Neural cell (in vitro differentiated cells): Measurements from ENCODE around the gene PEAK1. TPM values are rescaled to one million over a fixed set of nuclear protein-coding genes. Genes with fewer than 3 reads are reported as not detected.

Experiments
- H2AFZ ChIP-seq: fragments of 200-600, 300-800 bp; sonication (generic), shearing (Covaris generic); 2 replicates; pipeline ENCODE4 v1.6.0; 2014; ENCODE audit warnings: low read depth, mild to moderate bottlenecking, antibody characterized with exemption, low read length, moderate library complexity
- H3F3A ChIP-seq: fragments of 200-600 bp; shearing (Covaris generic); 2 replicates; pipeline ENCODE4 v1.6.1; 2016; ENCODE audit warnings: mild to moderate bottlenecking, moderate library complexity, mixed read lengths, antibody characterized with exemption, low read length; ENCODE audit not compliant: insufficient read depth, poor library complexity, severe bottlenecking
- H3K27ac ChIP-seq: fragments of 200-600, 300-800 bp; sonication (generic), shearing (Covaris generic); 2 replicates; pipeline ENCODE4 v1.5.1; 2014; ENCODE audit warnings: mild to moderate bottlenecking, low read length, moderate library complexity
- H3K27me3 ChIP-seq: fragments of 300-800, 200-600 bp; sonication (generic), shearing (Covaris generic); 2 replicates; pipeline ENCODE4 v1.6.0; 2014; ENCODE audit warnings: mild to moderate bottlenecking, low read depth, low read length, moderate library complexity; ENCODE audit not compliant: insufficient read depth
- H3K36me3 ChIP-seq: fragments of 300-800, 200-600 bp; sonication (generic), shearing (Covaris generic); 2 replicates; pipeline ENCODE4 v1.5.1; 2014; ENCODE audit warnings: mild to moderate bottlenecking, antibody characterized with exemption, low read length, moderate library complexity; ENCODE audit not compliant: insufficient read depth
- H3K4me2 ChIP-seq: fragments of 300-800, 200-600 bp; sonication (generic), shearing (Covaris generic); 2 replicates; pipeline ENCODE4 v1.6.0; 2014; ENCODE audit warnings: mild to moderate bottlenecking, low read length
- H3K4me3 ChIP-seq: fragments of 300-800, 200-600 bp; sonication (generic), shearing (Covaris generic); 2 replicates; pipeline ENCODE4 v1.5.1; 2014; ENCODE audit warnings: mild to moderate bottlenecking, low read length, moderate library complexity
- H3K79me2 ChIP-seq: fragments of 200-600 bp; shearing (Covaris generic); replicated peaks from 2 replicates; pipeline ENCODE4 v1.6.0; 2014; ENCODE audit warnings: mild to moderate bottlenecking, low read length, moderate library complexity; ENCODE audit not compliant: insufficient read depth
- H3K9ac ChIP-seq: fragments of 300-800, 200-600 bp; sonication (generic), shearing (Covaris generic); 2 replicates; pipeline ENCODE4 v1.6.1; 2016; ENCODE audit warnings: mild to moderate bottlenecking, low read length, mixed read lengths
- H3K9me2 ChIP-seq: fragments of 200-600 bp; shearing (Covaris generic); 2 replicates; pipeline ENCODE4 v1.6.1; 2016; ENCODE audit warnings: mild to moderate bottlenecking, low read length, mixed read lengths; ENCODE audit not compliant: insufficient read depth
- H3K9me3 ChIP-seq: fragments of 200-600, 300-800 bp; sonication (generic), shearing (Covaris generic); 2 replicates; pipeline ENCODE4 v1.6.1; 2016; ENCODE audit warnings: mild to moderate bottlenecking, mixed run types, low read length, moderate library complexity, mixed read lengths
- H4K20me1 ChIP-seq: fragments of 200-600 bp; shearing (Covaris generic); 2 replicates; pipeline ENCODE4 v1.6.1; 2016; ENCODE audit warnings: mild to moderate bottlenecking, mixed run types; ENCODE audit not compliant: insufficient read depth
- EP300 ChIP-seq: fragments of 450-650 bp; conservative IDR thresholded peaks from 2 replicates; pipeline ENCODE4 v1.6.1; 2014; ENCODE audit warnings: antibody characterized with exemption, mild to moderate bottlenecking, moderate library complexity; ENCODE audit not compliant: poor library complexity, severe bottlenecking
- EZH2 ChIP-seq: fragments of 200-600, 300-800 bp; shearing (Covaris generic), sonication (generic); IDR thresholded peaks from 2 replicates; pipeline ENCODE4 v1.6.1; 2014; ENCODE audit warnings: antibody characterized with exemption, low read length, borderline replicate concordance, mild to moderate bottlenecking; ENCODE audit not compliant: insufficient read depth, poor library complexity, severe bottlenecking
- MXI1 ChIP-seq: fragments of 450-650 bp; conservative IDR thresholded peaks from 2 replicates; pipeline ENCODE4 v1.6.1; 2014; ENCODE audit warnings: antibody characterized with exemption, mild to moderate bottlenecking; ENCODE audit not compliant: poor library complexity, severe bottlenecking
- POLR2AphosphoS5 ChIP-seq: IDR thresholded peaks from 2 replicates; pipeline ENCODE4 v1.6.1; 2012
- RAD21 ChIP-seq: fragments of 450-650 bp; conservative IDR thresholded peaks from 2 replicates; pipeline ENCODE4 v1.6.1; 2014; ENCODE audit warnings: antibody characterized with exemption, mild to moderate bottlenecking, moderate library complexity
- REST ChIP-seq: IDR thresholded peaks from 2 replicates; pipeline ENCODE4 v1.6.1; 2012; ENCODE audit warnings: borderline replicate concordance
- SMC3 ChIP-seq: fragments of 450-650 bp; conservative IDR thresholded peaks from 2 replicates; pipeline ENCODE4 v1.6.1; 2014; ENCODE audit warnings: antibody characterized with exemption, mild to moderate bottlenecking, moderate library complexity; ENCODE audit not compliant: poor library complexity
- TAF1 ChIP-seq: IDR thresholded peaks from 2 replicates; pipeline ENCODE4 v1.6.1; 2012; ENCODE audit warnings: low read depth
- polyA plus RNA-seq: library from polyadenylated mRNA; depleted of rRNA; stranded (reverse); fragments of >200 nt; gene quantifications from 2 replicates; pipeline ENCODE4 v1.2.3, GENCODE V29; 2014
- TF ChIP-seq, protein P1 (sequence below): fragments of 450-650 bp; IDR thresholded peaks from 2 replicates; pipeline ENCODE4 v1.5.1; 2014; ENCODE audit warnings: antibody characterized with exemption, mild to moderate bottlenecking, moderate library complexity; ENCODE audit not compliant: poor library complexity, severe bottlenecking

Gene PEAK1
- polyA plus RNA-seq, 1 donor from 2014 or later, result 5.8 TPM

- Histone ChIP-seq H3K9ac (no peak overlapping the region), H3K9me2 (no peaks in the 10 kb centered on the region), H3K9me3 (no peaks in the 10 kb centered on the region), H4K20me1 (no peaks in the 10 kb centered on the region), H3F3A (no peaks in the 10 kb centered on the region), H3K79me2 (peaks cover 23% of the 10 kb centered on the region), H3K36me3 (no peaks in the 10 kb centered on the region), H3K27ac (no peak overlapping the region), H3K4me2 (no peak overlapping the region), H2AFZ (no peak overlapping the region), H3K4me3 (no peak overlapping the region), H3K27me3 (no peaks in the 10 kb centered on the region)
- no peak for TF ChIP-seq REST
- TF ChIP-seq RAD21, result no peak
- TF ChIP-seq POLR2AphosphoS5, result no peak
- TF ChIP-seq EP300, result no peak
- no peak for TF ChIP-seq EZH2
- no peak for TF ChIP-seq MXI1
- TF ChIP-seq, protein P1, sequence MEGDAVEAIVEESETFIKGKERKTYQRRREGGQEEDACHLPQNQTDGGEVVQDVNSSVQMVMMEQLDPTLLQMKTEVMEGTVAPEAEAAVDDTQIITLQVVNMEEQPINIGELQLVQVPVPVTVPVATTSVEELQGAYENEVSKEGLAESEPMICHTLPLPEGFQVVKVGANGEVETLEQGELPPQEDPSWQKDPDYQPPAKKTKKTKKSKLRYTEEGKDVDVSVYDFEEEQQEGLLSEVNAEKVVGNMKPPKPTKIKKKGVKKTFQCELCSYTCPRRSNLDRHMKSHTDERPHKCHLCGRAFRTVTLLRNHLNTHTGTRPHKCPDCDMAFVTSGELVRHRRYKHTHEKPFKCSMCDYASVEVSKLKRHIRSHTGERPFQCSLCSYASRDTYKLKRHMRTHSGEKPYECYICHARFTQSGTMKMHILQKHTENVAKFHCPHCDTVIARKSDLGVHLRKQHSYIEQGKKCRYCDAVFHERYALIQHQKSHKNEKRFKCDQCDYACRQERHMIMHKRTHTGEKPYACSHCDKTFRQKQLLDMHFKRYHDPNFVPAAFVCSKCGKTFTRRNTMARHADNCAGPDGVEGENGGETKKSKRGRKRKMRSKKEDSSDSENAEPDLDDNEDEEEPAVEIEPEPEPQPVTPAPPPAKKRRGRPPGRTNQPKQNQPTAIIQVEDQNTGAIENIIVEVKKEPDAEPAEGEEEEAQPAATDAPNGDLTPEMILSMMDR, result no peak
- no peak for TF ChIP-seq TAF1
- TF ChIP-seq SMC3, result no peak
Observed at GRCh38 chr15:77437264-77437663, 17.4 kb upstream of the PEAK1 start.

- H4K20me1 ChIP-seq, result no peaks in the 10 kb centered on the region
- H3K4me3 ChIP-seq, result no peak overlapping the region
- TF ChIP-seq POLR2AphosphoS5 (no peak), EP300 (no peak), RAD21 (no peak), TAF1 (no peak), SMC3 (no peak), REST (no peak)
- H3K9me2 ChIP-seq, result no peaks in the 10 kb centered on the region
- H3F3A ChIP-seq, result no peaks in the 10 kb centered on the region
- no peaks in the 10 kb centered on the region for H3K27me3 ChIP-seq
- peaks cover 26% of the 10 kb centered on the region for H3K79me2 ChIP-seq
- H3K4me2 ChIP-seq, result no peak overlapping the region
- H3K27ac ChIP-seq, result no peak overlapping the region
- H2AFZ ChIP-seq, result no peak overlapping the region
- no peak overlapping the region for H3K9ac ChIP-seq
- no peaks in the 10 kb centered on the region for H3K36me3 ChIP-seq
- H3K9me3 ChIP-seq, result no peaks in the 10 kb centered on the region
Observed at GRCh38 chr15:77436822-77437221, 16.9 kb upstream of the PEAK1 start.
